ENCODE measurements around the gene ISG20L2. TPM values are rescaled to one million over a fixed set of nuclear protein-coding genes. Genes with fewer than 3 reads are reported as not detected.

Gene ISG20L2
- total and polyA plus RNA-seq, 2 experiments from 2014 or later, result 23.1 to 34.9 TPM

GRCh38 chr1:156751757-156752481 lies 23.4 kb upstream of the ISG20L2 start:
- TF ChIP-seq CREB1 (CRISPR knock-in tag; IDR thresholded peaks at IDR 0.05; ENCODE audit: low read depth) (peak; percentile 73), ETS1 (IDR thresholded peaks at IDR 0.05) (peak; percentile 90), POLR2AphosphoS5 (IDR thresholded peaks at IDR 0.05; ENCODE audit: low read depth) (peak; percentile 53), EZH2 (IDR thresholded peaks at IDR 0.05; ENCODE audit: low read depth, unreplicated experiment) (no peak)
- peak overlapping the region; percentile 97 for H3K27ac ChIP-seq (ENCODE audit: low read depth)
- H3K36me3 ChIP-seq (ENCODE audit: insufficient read depth), result no peaks in the 10 kb centered on the region
- peak overlapping the region; percentile 89 for H3K4me3 Mint-ChIP-seq
- H3K79me2 ChIP-seq (replicated peaks; ENCODE audit: insufficient read depth), result peaks cover 53% of the 10 kb centered on the region
- peak overlapping the region; percentile 97 for H3K27ac Mint-ChIP-seq
- peaks cover 7% of the 10 kb centered on the region; the same call in 1 of the 2 replicates for H4K20me1 ChIP-seq (replicated peaks; ENCODE audit: insufficient read depth)
- H3K9me2 ChIP-seq (ENCODE audit: insufficient read depth), result no peaks in the 10 kb centered on the region
- H3K4me3 ChIP-seq, result peak overlapping the region; percentile 99
- peaks cover 21% of the 10 kb centered on the region for H3K36me3 Mint-ChIP-seq (ENCODE audit: low read depth)
- peak; percentile 98 for DNase-seq (ENCODE audit: low spot score)
- peaks cover 12% of the 10 kb centered on the region for H3K27me3 Mint-ChIP-seq (ENCODE audit: insufficient read depth, low read depth, poor library complexity)
- no peaks in the 10 kb centered on the region for H3K9me3 Mint-ChIP-seq
- H2AFZ ChIP-seq, result peak overlapping the region; percentile 89
- peaks cover 29% of the 10 kb centered on the region for H3F3A ChIP-seq (replicated peaks; ENCODE audit: low read depth)
- no peaks in the 10 kb centered on the region for H3K27me3 ChIP-seq (ENCODE audit: insufficient read depth)
- ATAC-seq, result peak; percentile 73
- H3K4me2 ChIP-seq, result peak overlapping the region; percentile 78
- H3K4me1 Mint-ChIP-seq, result peaks cover 38% of the 10 kb centered on the region
- H3K4me1 ChIP-seq (ENCODE audit: insufficient read depth), result peaks cover 39% of the 10 kb centered on the region

- TF ChIP-seq STAT1 (IDR thresholded peaks at IDR 0.05; ENCODE audit: unreplicated experiment) (no peak), EZH2phosphoT487 (IDR thresholded peaks at IDR 0.05; ENCODE audit: unreplicated experiment) (no peak), CREB1 (CRISPR knock-in tag; IDR thresholded peaks at IDR 0.05; ENCODE audit: low read depth) (no peak), ETS1 (IDR thresholded peaks at IDR 0.05) (no peak), JUNB (IDR thresholded peaks at IDR 0.05; ENCODE audit: unreplicated experiment) (no peak)
- Mint-ChIP-seq H3K4me1 (peaks cover 41% of the 10 kb centered on the region), H3K36me3 (ENCODE audit: low read depth) (peaks cover 21% of the 10 kb centered on the region), H3K9me3 (no peaks in the 10 kb centered on the region; the same call in 2 of the 3 replicates), H3K4me3 (peak within 1 kb of the TSS; percentile 89), H3K27ac (peak within 1 kb of the TSS; percentile 97), H3K27me3 (ENCODE audit: insufficient read depth, low read depth, poor library complexity) (peaks cover 14% of the 10 kb centered on the region)
- no peak for DNase-seq (ENCODE audit: low spot score)
- H3K79me2 ChIP-seq (replicated peaks; ENCODE audit: insufficient read depth), result peaks cover 57% of the 10 kb centered on the region
- peak within 1 kb of the TSS; percentile 100 for H3K4me2 ChIP-seq
- peak within 1 kb of the TSS; percentile 89 for H2AFZ ChIP-seq
- H3K27ac ChIP-seq (ENCODE audit: low read depth), result peak within 1 kb of the TSS; percentile 97
- no peaks in the 10 kb centered on the region for H3K27me3 ChIP-seq (ENCODE audit: insufficient read depth)
- ATAC-seq, result no peak; the same call in 2 of the 3 replicates
- peaks cover 32% of the 10 kb centered on the region for H3F3A ChIP-seq (replicated peaks; ENCODE audit: low read depth)
- H3K9me2 ChIP-seq (ENCODE audit: insufficient read depth), result no peaks in the 10 kb centered on the region
- H3K36me3 ChIP-seq (ENCODE audit: insufficient read depth), result no peaks in the 10 kb centered on the region
- H4K20me1 ChIP-seq (replicated peaks; ENCODE audit: insufficient read depth), result peaks cover 7% of the 10 kb centered on the region; the same call in 1 of the 2 replicates
- H3K4me1 ChIP-seq (ENCODE audit: insufficient read depth), result peaks cover 40% of the 10 kb centered on the region
- peak within 1 kb of the TSS; percentile 99 for H3K4me3 ChIP-seq
Measured at GRCh38 chr1:156751451-156751756, 22.8 kb upstream of the ISG20L2 start, which contains the start of gene HDGF. Gene HDGF, minus strand, starts transcription at chr1:156751675. Its CDS starts 246 bp downstream, at chr1:156751429.

Data from GM23338 (cell line).